ENCODE measurements around the gene ZNF488. TPM values are rescaled to one million over a fixed set of nuclear protein-coding genes. Genes with fewer than 3 reads are reported as not detected.

The ZNF488 gene
- total RNA-seq, 1 donor from 2014 or later = 0.08 TPM

- no peak for ATAC-seq
- no peak for DNase-seq (ENCODE audit: low spot score)
Observed at GRCh38 chr10:47383261-47384147, 589 bp downstream of the ZNF488 start.

GRCh38 chr10:47381427-47382379 is 2.4 kb downstream of the ZNF488 start:
- DNase-seq (ENCODE audit: low spot score) = peak; percentile 38

GRCh38 chr10:47381103-47381395 is 3.0 kb downstream of the ZNF488 start:
- no peak for ATAC-seq

More at GRCh38 chr10:47381427-47382379, 2.4 kb downstream of the ZNF488 start:
- no peak for ATAC-seq

GRCh38 chr10:47380341-47381102 is 3.6 kb downstream of the ZNF488 start:
- ATAC-seq (no peak), DNase-seq (ENCODE audit: low spot score) (peak; percentile 32)

More at GRCh38 chr10:47381103-47381395, 3.0 kb downstream of the ZNF488 start:
- DNase-seq (ENCODE audit: low spot score) = peak; percentile 35

- no peak for ATAC-seq
- no peak for DNase-seq (ENCODE audit: low spot score)
Observed at GRCh38 chr10:47379901-47380300, 4.2 kb downstream of the ZNF488 start.

- DNase-seq (ENCODE audit: low spot score) = peak; percentile 24
- ATAC-seq = no peak
Observed at GRCh38 chr10:47379445-47379785, 4.7 kb downstream of the ZNF488 start.

GRCh38 chr10:47378606-47379444 is 5.3 kb downstream of the ZNF488 start:
- DNase-seq (ENCODE audit: low spot score) (peak; percentile 14), ATAC-seq (no peak)

- DNase-seq (ENCODE audit: low spot score) (no peak), ATAC-seq (no peak)
Observed at GRCh38 chr10:47378183-47378510, 5.9 kb downstream of the ZNF488 start.

GRCh38 chr10:47376522-47377220 is 7.4 kb downstream of the ZNF488 start:
- ATAC-seq (no peak), DNase-seq (ENCODE audit: low spot score) (peak; percentile 29)

GRCh38 chr10:47374611-47375536 is 9.2 kb downstream of the ZNF488 start:
- peak; percentile 19 for DNase-seq (ENCODE audit: low spot score)

GRCh38 chr10:47372726-47373125 is 11.4 kb downstream of the ZNF488 start:
- ATAC-seq (no peak), DNase-seq (ENCODE audit: low spot score) (peak; percentile 28)

More at GRCh38 chr10:47374611-47375536, 9.2 kb downstream of the ZNF488 start:
- ATAC-seq = no peak

- DNase-seq (ENCODE audit: low spot score) (no peak), ATAC-seq (no peak)
Observed at GRCh38 chr10:47371629-47372485, 12.2 kb downstream of the ZNF488 start.

GRCh38 chr10:47370878-47371277 is 13.2 kb downstream of the ZNF488 start:
- ATAC-seq (no peak), DNase-seq (ENCODE audit: low spot score) (peak; percentile 10)

GRCh38 chr10:47370015-47370767 is 13.9 kb downstream of the ZNF488 start:
- peak; percentile 28 for DNase-seq (ENCODE audit: low spot score)
- no peak for ATAC-seq

- ATAC-seq = no peak
Observed at GRCh38 chr10:47369251-47369894, 14.7 kb downstream of the ZNF488 start.

More at GRCh38 chr10:47369251-47369894, 14.7 kb downstream of the ZNF488 start:
- peak; percentile 14 for DNase-seq (ENCODE audit: low spot score)

Measured in left lobe of liver (tissue), 2 donors.